Kidney (tissue), 14 donors: ENCODE results near the gene CPED1. TPM values are rescaled to one million over a fixed set of nuclear protein-coding genes. Genes with fewer than 3 reads are reported as not detected.

ENCODE experiments used
- DNase-seq, 5 donors: peaks; one replicate each; pipeline ENCODE4 v3.0.0-alpha.2; 2013 to 2020
- FAIRE-seq: peaks from 2 replicates; lab custom pipeline; 2012; peaks lifted over from hg19 to GRCh38; lab: Jason Lieb, UNC
- H3K27ac ChIP-seq, 2 donors: one replicate each; pipeline ENCODE4 v1.7.0; 2013; ENCODE audit warnings: low read depth in 2 of 2, low read length in 2 of 2, inconsistent platforms in 1 of 2
- H3K27me3 ChIP-seq: one replicate; pipeline ENCODE4 v1.7.1; 2013; ENCODE audit warnings: low read length, inconsistent platforms; ENCODE audit not compliant: control insufficient read depth, insufficient read depth
- H3K36me3 ChIP-seq, 3 donors: one replicate each; pipeline versions ENCODE4 v1.7.0 to v1.7.1; 2013; ENCODE audit warnings: low read length in 3 of 3, control low read depth in 1 of 3, inconsistent platforms in 1 of 3; ENCODE audit not compliant: insufficient read depth in 3 of 3, control insufficient read depth in 2 of 3
- H3K4me1 ChIP-seq, 3 donors: one replicate each; pipeline versions ENCODE4 v1.7.0 to v1.7.1; 2013; ENCODE audit warnings: low read length in 3 of 3, inconsistent platforms in 1 of 3, low read depth in 1 of 3; ENCODE audit not compliant: control insufficient read depth in 2 of 3, insufficient read depth in 2 of 3
- H3K4me3 ChIP-seq, 3 donors: one replicate each; pipeline versions ENCODE4 v1.7.0 to v1.8.1; 2013; ENCODE audit warnings: low read length in 3 of 3, control low read depth in 1 of 3, inconsistent platforms in 1 of 3
- H3K9ac ChIP-seq, 3 donors: one replicate each; pipeline versions ENCODE4 v1.7.0 to v1.7.1; 2013; ENCODE audit warnings: low read length in 3 of 3, control low read depth in 1 of 3, inconsistent platforms in 1 of 3
- H3K9me3 ChIP-seq, 3 donors: one replicate each; pipeline versions ENCODE4 v1.7.0 to v1.7.1; 2013; ENCODE audit warnings: low read length in 3 of 3, control low read depth in 1 of 3, inconsistent platforms in 1 of 3; ENCODE audit not compliant: control insufficient read depth in 2 of 3, insufficient read depth in 1 of 3
- intact Hi-C: fragments of 100-400 bp; cut with DNase I; formaldehyde crosslinking; loops from one replicate; pipeline ENCODE4 v1.11.1; 2022
- polyA plus RNA-seq: library from polyadenylated mRNA; stranded (reverse); fragments of 350-450 nt; fragmentation: Illumina TruSeq; extraction: RNeasy Lipid Tissue Mini Kit (QIAGEN cat#74804); gene quantifications from one replicate; pipeline ENCODE4 v1.2.3, GENCODE V29; 2014; ENCODE audit warnings: low read depth, low replicate concordance; ENCODE audit not compliant: insufficient read depth
- total RNA-seq: library from RNA; stranded (reverse); fragmentation: NEBNext Ultra II Directional; extraction: Animal tissue kit (Norgen Biotek cat#: 25700); gene quantifications from one replicate; pipeline ENCODE4 v1.2.1, GENCODE V29; 2021
- TF ChIP-seq, protein P1 (sequence below): IDR thresholded peaks from 3 replicates; pipeline ENCODE4 v1.5.1; 2012; ENCODE audit warnings: mild to moderate bottlenecking, moderate library complexity, borderline replicate concordance; ENCODE audit not compliant: insufficient read depth; ENCODE audit errors: extremely low read depth
- donor health status: control.
- donor health status: control.
- donor health status: control.
- donor health status: control.
- donor health status: control.
- donor health status: DM: yes; HTN: yes; CAD: no.
- donor health status: Normal renal cell carcinoma (clear cell type).

Gene CPED1
- total and polyA plus RNA-seq, 2 donors from 2014 or later, result 2.9 to 16.9 TPM

DNA sequence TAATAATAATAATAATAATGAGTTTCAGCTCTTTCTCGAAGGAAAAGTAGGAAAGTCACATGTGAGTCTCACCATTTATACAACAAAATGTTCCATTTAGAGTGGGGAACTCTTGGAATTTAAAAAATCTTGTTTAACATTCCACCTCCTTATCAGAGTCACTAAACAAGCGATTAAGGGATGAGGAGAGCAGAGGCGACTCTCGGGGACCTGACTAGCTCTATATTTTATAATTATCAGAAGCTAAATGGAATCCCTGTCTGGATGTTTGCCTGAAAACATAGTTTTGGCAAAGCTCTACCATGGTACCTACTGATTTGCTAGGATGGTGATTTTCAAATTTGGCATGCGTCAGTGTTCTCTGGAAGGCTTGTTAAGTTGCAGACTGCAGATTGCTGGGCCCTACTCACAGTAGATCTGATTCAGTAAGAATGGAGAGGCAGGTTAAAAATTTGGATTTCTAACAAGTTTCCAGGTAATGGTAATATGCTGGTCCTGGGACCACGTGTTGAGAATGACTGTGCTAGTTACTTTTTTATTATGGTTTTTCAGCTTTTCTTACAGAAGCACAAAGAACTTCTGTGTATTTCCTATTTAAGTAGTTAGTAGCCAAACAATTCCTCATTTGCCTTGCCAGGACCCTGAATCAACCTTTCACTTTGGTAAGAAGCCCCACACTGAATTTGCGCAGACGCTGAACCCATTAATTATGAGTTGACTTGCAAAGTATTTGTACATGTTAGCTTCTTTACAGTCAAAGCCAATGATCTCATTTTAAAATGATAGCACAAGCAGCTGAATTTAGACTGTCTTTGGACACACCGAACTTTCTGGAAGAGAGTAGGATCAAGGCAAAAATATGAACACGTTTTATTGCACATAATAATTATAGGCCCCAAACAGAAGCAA lies 39.5 kb downstream of the CPED1 start:
- TF ChIP-seq, protein P1, sequence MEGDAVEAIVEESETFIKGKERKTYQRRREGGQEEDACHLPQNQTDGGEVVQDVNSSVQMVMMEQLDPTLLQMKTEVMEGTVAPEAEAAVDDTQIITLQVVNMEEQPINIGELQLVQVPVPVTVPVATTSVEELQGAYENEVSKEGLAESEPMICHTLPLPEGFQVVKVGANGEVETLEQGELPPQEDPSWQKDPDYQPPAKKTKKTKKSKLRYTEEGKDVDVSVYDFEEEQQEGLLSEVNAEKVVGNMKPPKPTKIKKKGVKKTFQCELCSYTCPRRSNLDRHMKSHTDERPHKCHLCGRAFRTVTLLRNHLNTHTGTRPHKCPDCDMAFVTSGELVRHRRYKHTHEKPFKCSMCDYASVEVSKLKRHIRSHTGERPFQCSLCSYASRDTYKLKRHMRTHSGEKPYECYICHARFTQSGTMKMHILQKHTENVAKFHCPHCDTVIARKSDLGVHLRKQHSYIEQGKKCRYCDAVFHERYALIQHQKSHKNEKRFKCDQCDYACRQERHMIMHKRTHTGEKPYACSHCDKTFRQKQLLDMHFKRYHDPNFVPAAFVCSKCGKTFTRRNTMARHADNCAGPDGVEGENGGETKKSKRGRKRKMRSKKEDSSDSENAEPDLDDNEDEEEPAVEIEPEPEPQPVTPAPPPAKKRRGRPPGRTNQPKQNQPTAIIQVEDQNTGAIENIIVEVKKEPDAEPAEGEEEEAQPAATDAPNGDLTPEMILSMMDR, result no peak
- Histone ChIP-seq H3K9me3 (no peaks in the 10 kb centered on the region), H3K9ac (no peak overlapping the region), H3K4me3 (no peak overlapping the region), H3K27ac (peak overlapping the region in 1 of 2 donors; percentile 26), H3K27me3 (no peaks in the 10 kb centered on the region), H3K4me1 (peaks cover 0 to 4% (median 3%) of the 10 kb centered on the region in 3 donors), H3K36me3 (no peaks in the 10 kb centered on the region)
- FAIRE-seq (no peak), DNase-seq (peak in 1 of 5 donors; percentile 66)
- intact Hi-C loops, result no loop called here

DNA sequence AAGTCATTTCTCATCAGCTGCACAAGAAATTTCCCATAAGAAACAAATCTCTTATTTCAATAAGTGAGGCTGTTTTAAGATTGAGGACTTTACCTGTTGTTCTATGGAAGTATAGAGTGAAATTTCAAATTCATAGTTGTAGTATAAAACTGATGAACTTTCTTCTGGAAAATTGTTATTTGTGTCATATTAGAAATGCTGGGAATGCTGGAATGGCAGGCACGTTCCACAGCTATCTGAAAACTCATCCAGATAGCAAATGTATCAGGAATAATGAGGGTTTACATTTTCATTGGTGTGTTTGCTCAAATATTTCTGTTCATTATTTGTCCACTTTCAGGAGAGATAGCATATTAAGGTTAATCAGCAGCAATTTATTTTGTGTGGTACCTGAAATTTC lies 40.8 kb downstream of the CPED1 start:
- FAIRE-seq (no peak), DNase-seq (no peak)
- intact Hi-C loops, result no loop called here
- Histone ChIP-seq H3K27ac (no peak overlapping the region), H3K4me3 (no peak overlapping the region), H3K4me1 (peaks cover 0 to 4% (median 3%) of the 10 kb centered on the region in 3 donors), H3K9me3 (no peaks in the 10 kb centered on the region), H3K27me3 (no peaks in the 10 kb centered on the region), H3K9ac (no peak overlapping the region), H3K36me3 (no peaks in the 10 kb centered on the region)
- TF ChIP-seq, protein P1, result no peak

DNA sequence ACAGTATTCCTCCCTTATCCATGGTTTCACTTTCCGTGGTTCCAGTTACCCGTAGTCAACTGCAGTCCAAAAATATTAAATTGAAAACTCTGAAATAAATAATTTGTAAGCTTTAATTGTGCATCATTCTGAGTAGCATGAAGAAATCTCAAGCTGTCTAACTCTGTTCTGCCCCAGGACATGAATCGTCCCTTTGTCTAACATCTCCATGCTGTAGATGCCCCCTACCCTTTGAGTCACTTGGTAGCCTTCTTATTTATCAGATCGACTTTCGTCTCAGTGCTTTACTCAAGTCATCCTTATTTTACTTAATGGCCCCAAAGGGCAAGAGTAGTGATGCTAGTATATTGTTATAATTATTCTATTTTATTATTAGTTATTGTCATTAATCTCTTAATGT lies 41.8 kb downstream of the CPED1 start:
- peaks cover 0 to 4% (median 3%) of the 10 kb centered on the region in 3 donors for H3K4me1 ChIP-seq
- FAIRE-seq, result no peak
- H3K9me3 ChIP-seq, result no peaks in the 10 kb centered on the region
- H3K4me3 ChIP-seq, result no peak overlapping the region
- TF ChIP-seq, protein P1, result no peak
- no peak overlapping the region for H3K9ac ChIP-seq
- intact Hi-C loops, result no loop called here
- no peaks in the 10 kb centered on the region for H3K27me3 ChIP-seq
- H3K27ac ChIP-seq, result no peak overlapping the region
- no peaks in the 10 kb centered on the region for H3K36me3 ChIP-seq
- no peak for DNase-seq
